ENCODE results near the gene BCAN.
A peak's percentile ranks its signal among the peaks of the same experiment; 100 is the strongest.

DNA sequence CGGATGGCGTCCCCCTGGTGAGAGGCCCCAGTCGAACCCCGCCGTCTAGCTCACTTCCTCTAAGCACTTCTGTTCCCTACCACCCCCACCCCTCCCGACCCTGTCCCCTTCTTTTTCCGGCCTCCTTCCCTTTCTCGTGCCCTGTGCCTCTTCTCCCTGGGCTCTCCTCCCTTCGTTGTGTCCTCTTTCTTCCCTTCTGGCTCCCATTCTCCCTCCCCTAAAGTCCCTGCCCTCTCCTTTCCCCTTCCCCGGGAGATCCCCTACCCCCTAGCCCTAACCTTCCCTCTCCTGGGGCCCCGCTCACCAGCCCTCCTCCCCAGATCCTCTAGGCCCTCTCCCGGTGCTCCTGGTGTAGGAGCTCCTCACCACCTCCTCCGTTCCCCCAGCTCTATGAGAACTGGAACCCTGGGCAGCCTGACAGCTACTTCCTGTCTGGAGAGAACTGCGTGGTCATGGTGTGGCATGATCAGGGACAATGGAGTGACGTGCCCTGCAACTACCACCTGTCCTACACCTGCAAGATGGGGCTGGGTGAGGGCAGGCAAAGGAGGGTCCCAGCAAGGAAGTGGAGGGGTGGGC lies 15.9 kb downstream of the BCAN start:
- TF ChIP-seq, protein P1, sequence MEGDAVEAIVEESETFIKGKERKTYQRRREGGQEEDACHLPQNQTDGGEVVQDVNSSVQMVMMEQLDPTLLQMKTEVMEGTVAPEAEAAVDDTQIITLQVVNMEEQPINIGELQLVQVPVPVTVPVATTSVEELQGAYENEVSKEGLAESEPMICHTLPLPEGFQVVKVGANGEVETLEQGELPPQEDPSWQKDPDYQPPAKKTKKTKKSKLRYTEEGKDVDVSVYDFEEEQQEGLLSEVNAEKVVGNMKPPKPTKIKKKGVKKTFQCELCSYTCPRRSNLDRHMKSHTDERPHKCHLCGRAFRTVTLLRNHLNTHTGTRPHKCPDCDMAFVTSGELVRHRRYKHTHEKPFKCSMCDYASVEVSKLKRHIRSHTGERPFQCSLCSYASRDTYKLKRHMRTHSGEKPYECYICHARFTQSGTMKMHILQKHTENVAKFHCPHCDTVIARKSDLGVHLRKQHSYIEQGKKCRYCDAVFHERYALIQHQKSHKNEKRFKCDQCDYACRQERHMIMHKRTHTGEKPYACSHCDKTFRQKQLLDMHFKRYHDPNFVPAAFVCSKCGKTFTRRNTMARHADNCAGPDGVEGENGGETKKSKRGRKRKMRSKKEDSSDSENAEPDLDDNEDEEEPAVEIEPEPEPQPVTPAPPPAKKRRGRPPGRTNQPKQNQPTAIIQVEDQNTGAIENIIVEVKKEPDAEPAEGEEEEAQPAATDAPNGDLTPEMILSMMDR (IDR thresholded peaks at IDR 0.05) = no peak; the same call in 1 of the 3 replicates
- TF ChIP-seq SMC3 (IDR thresholded peaks at IDR 0.05) (no peak), CBX8 (IDR thresholded peaks at IDR 0.05) (no peak), ZC3H11A (IDR thresholded peaks at IDR 0.05) (no peak), TP53 (CRISPR knock-in tag; IDR thresholded peaks at IDR 0.05) (no peak), BHLHE40 (IDR thresholded peaks at IDR 0.05; ENCODE audit: low read depth, low read length) (no peak), RAD21 (conservative IDR thresholded peaks at IDR 0.05 in 1 of 2, IDR thresholded peaks at IDR 0.05 in 1 of 2) (0 out of 5 replicates have a peak, but pooled peaks of 1 of the 2 experiments have one; percentile 6), GATA3 (IDR thresholded peaks at IDR 0.05; ENCODE audit: borderline replicate concordance) (no peak), CEBPB (IDR thresholded peaks at IDR 0.05) (no peak), RCOR1 (IDR thresholded peaks at IDR 0.05; ENCODE audit: low read depth, low read length) (no peak), CHD4 (IDR thresholded peaks at IDR 0.05; ENCODE audit: borderline replicate concordance) (no peak)
- TF ChIP-seq, protein P2, sequence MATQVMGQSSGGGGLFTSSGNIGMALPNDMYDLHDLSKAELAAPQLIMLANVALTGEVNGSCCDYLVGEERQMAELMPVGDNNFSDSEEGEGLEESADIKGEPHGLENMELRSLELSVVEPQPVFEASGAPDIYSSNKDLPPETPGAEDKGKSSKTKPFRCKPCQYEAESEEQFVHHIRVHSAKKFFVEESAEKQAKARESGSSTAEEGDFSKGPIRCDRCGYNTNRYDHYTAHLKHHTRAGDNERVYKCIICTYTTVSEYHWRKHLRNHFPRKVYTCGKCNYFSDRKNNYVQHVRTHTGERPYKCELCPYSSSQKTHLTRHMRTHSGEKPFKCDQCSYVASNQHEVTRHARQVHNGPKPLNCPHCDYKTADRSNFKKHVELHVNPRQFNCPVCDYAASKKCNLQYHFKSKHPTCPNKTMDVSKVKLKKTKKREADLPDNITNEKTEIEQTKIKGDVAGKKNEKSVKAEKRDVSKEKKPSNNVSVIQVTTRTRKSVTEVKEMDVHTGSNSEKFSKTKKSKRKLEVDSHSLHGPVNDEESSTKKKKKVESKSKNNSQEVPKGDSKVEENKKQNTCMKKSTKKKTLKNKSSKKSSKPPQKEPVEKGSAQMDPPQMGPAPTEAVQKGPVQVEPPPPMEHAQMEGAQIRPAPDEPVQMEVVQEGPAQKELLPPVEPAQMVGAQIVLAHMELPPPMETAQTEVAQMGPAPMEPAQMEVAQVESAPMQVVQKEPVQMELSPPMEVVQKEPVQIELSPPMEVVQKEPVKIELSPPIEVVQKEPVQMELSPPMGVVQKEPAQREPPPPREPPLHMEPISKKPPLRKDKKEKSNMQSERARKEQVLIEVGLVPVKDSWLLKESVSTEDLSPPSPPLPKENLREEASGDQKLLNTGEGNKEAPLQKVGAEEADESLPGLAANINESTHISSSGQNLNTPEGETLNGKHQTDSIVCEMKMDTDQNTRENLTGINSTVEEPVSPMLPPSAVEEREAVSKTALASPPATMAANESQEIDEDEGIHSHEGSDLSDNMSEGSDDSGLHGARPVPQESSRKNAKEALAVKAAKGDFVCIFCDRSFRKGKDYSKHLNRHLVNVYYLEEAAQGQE (IDR thresholded peaks at IDR 0.05) = no peak
- TF ChIP-seq, protein P3, sequence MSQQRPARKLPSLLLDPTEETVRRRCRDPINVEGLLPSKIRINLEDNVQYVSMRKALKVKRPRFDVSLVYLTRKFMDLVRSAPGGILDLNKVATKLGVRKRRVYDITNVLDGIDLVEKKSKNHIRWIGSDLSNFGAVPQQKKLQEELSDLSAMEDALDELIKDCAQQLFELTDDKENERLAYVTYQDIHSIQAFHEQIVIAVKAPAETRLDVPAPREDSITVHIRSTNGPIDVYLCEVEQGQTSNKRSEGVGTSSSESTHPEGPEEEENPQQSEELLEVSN (IDR thresholded peaks at IDR 0.05; ENCODE audit: borderline replicate concordance, low read depth) = no peak

Data from A549 (cell line).